Right lobe of liver (tissue), 6 donors: ENCODE results near the gene MCM8. TPM values are rescaled to one million over a fixed set of nuclear protein-coding genes. Genes with fewer than 3 reads are reported as not detected.
"Not testable (repeated sequence)": the region's sequence is repeated elsewhere in the genome, so short reads cannot be mapped to it uniquely, and the experiment has no call there.

Experiments used
- ATAC-seq, 4 donors: fragments of 200-7000 bp; cut with Tn5 transposase; one replicate each; pipeline ENCODE4 v1.9.1; 2020; ENCODE audit warnings: mild to moderate bottlenecking in 4 of 4, moderate library complexity in 4 of 4
- DNase-seq, 3 donors: peaks; one replicate each; pipeline ENCODE4 v3.0.0-alpha.2; 2020
- H3K27ac ChIP-seq, 3 donors: fragments of 200-600 bp; one replicate each; pipeline ENCODE4 v1.8.0; 2022
- H3K27me3 ChIP-seq, 2 donors: fragments of 200-600 bp; one replicate each; pipeline ENCODE4 v1.8.0; 2022
- H3K36me3 ChIP-seq, 4 donors: fragments of 200-600 bp; sonication (generic) in 1 of 4; one replicate each; pipeline versions ENCODE4 v1.5.1 to v1.8.0; 2017 to 2022; ENCODE audit warnings: control low read depth in 1 of 4
- H3K4me1 ChIP-seq, 4 donors: fragments of 200-600 bp; sonication (generic) in 1 of 4; one replicate each; pipeline versions ENCODE4 v1.5.1 to v1.8.0; 2017 to 2022; ENCODE audit warnings: control low read depth in 1 of 4
- H3K4me3 ChIP-seq, 3 donors: fragments of 200-600 bp; one replicate each; pipeline ENCODE4 v1.8.0; 2022
- H3K9me3 ChIP-seq, 4 donors: fragments of 200-600 bp; sonication (generic) in 1 of 4; one replicate each; pipeline versions ENCODE4 v1.5.1 to v1.8.0; 2017 to 2022; ENCODE audit warnings: control low read depth in 1 of 4
- CTCF ChIP-seq, 4 donors: fragments of 200-600 bp in 3 of 4; fragments of 450-650 bp in 1 of 4; IDR thresholded peaks; one replicate each; pipeline versions ENCODE4 v1.5.1 to v1.8.0; 2016 to 2022; ENCODE audit warnings: antibody characterized with exemption in 4 of 4, mild to moderate bottlenecking in 2 of 4
- POLR2A ChIP-seq: fragments of 450-650 bp; IDR thresholded peaks from one replicate; pipeline ENCODE4 v1.6.1; 2017; ENCODE audit warnings: antibody characterized with exemption, mild to moderate bottlenecking
- WGBS: methylation state at CpG from one replicate; pipeline ENCODE4 v1.1.6; 2018; ENCODE audit warnings: low coverage, low lambda C conversion rate; ENCODE audit not compliant: insufficient coverage; ENCODE audit errors: missing lambda C conversion rate; 5-methylcytosine and 5-hydroxymethylcytosine counted together
- intact Hi-C, 2 donors: fragments of 100-400 bp; cut with DNase I; formaldehyde crosslinking; loops; one replicate each; pipeline versions ENCODE4 v1.11.2 to v1.14.1; 2022
- total RNA-seq, 6 experiments: library from RNA; depleted of rRNA in 2 of 6; stranded (reverse); fragments of >200 nt in 2 of 6; fragmentation: NEBNext Ultra II Directional in 3 of 6; extraction: Animal tissue kit (Norgen Biotek cat#: 25700) in 3 of 6; gene quantifications; one replicate each; pipeline versions ENCODE4 v1.1.0 to v1.2.4, GENCODE V29; 2016 to 2023
- donor health status: DM: no; HTN: yes; CAD: no.
- donor health status: DM: no; HTN: no; CAD: no.
- donor health status: DM: no; HTN: no; CAD: no.
- donor health status: DM: no; HTN: yes; CAD: no.
- donor health status: DM: no; HTN: yes; CAD: no.

The MCM8 gene
- total RNA-seq, 6 experiments from 2014 or later: 1.4 to 2.5 (median 1.6) TPM

DNA sequence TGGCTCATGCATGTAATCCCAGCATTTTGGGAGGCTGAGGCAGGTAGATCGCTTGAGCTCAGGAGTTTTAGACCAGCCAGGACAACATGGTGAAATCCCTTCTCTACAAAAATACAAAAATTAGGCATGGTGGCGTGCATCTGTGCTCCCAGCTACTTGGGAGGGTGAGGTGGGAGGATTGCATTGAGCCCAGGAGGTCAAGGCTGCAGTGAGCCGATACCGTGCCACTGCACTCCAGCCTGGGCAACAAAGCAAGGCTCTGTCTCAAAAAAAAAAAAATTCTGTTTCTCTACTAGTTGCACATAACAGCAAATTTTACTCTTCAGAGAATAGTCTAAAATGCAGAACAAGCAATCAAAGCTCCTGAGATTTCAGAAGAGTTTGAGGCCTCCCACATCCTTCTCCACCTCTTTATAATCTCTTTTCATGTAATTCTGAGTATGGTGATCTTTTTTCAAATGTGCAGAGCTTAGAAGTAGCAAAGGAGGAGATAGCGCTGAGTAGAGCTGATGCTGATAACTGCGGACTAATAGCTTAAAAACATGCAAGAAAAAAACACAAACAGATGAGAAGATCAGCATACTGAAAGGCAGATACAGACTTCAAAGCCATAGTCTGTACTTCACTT is 80.1 kb downstream of the MCM8 start:
- no peaks in the 10 kb centered on the region for H3K4me1 ChIP-seq
- no peaks in the 10 kb centered on the region for H3K27me3 ChIP-seq
- DNase-seq (no peak), ATAC-seq (no peak)
- peaks cover 5 to 41% (median 14%) of the 10 kb centered on the region in 4 donors for H3K36me3 ChIP-seq
- no peak overlapping the region for H3K27ac ChIP-seq
- H3K4me3 ChIP-seq: no peak overlapping the region
- intact Hi-C loops: no loop called here
- TF ChIP-seq CTCF (IDR thresholded peaks at IDR 0.05) (no peak), POLR2A (no peak)
- 83% methylated on average over 6 of the region's 6 CpGs for WGBS
- H3K9me3 ChIP-seq: no peaks in the 10 kb centered on the region

GRCh38 chr20:6032907-6033306 is 82.5 kb downstream of the MCM8 start:
- H3K4me1 ChIP-seq, ATAC-seq, H3K27ac ChIP-seq, H3K9me3 ChIP-seq, intact Hi-C loops, H3K4me3 ChIP-seq, H3K27me3 ChIP-seq, DNase-seq: not testable (repeated sequence)
- 96% methylated on average over 8 of the region's 8 CpGs for WGBS
- peaks cover 5 to 59% (median 25%) of the 10 kb centered on the region in 4 donors for H3K36me3 ChIP-seq

GRCh38 chr20:6034134-6034969 is 83.9 kb downstream of the MCM8 start:
- Histone ChIP-seq H3K36me3 (peaks cover 5 to 72% (median 32%) of the 10 kb centered on the region in 4 donors), H3K27me3 (no peaks in the 10 kb centered on the region), H3K27ac (no peak overlapping the region), H3K9me3 (no peaks in the 10 kb centered on the region), H3K4me1 (no peaks in the 10 kb centered on the region), H3K4me3 (no peak overlapping the region)
- DNase-seq (no peak), ATAC-seq (peak in 1 of 4 donors; percentile 31)
- WGBS: 56% methylated on average over 2 of the region's 2 CpGs
- intact Hi-C loops: no loop called here
- TF ChIP-seq CTCF (IDR thresholded peaks at IDR 0.05): no peak
- no peak for TF ChIP-seq POLR2A

DNA sequence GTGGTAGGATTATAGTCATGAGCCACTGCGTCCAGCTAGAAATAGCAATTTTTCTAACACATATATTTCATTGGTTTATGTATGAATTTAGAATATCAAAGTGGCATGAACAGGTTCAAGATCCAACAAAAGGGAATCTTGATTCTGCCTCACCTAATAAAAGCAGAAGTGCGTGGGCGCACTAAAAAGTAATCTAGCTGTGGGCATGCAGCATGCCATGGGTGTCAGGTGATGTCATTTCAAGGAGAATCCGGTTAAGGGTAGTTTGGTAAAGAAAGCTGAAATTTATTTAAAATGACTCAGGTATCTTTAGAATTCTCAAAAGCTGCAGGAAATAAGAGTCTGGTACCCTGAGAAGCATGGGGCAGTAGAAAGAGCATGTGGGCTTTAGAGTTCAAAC is 85.8 kb downstream of the MCM8 start:
- no peak overlapping the region for H3K4me3 ChIP-seq
- H3K9me3 ChIP-seq: no peaks in the 10 kb centered on the region
- no peak overlapping the region for H3K27ac ChIP-seq
- no peaks in the 10 kb centered on the region for H3K4me1 ChIP-seq
- 96% methylated on average over 4 of the region's 4 CpGs for WGBS
- TF ChIP-seq POLR2A (no peak), CTCF (IDR thresholded peaks at IDR 0.05) (no peak)
- no peak for ATAC-seq
- intact Hi-C loops: no loop called here
- no peak for DNase-seq
- no peaks in the 10 kb centered on the region for H3K27me3 ChIP-seq
- peaks cover 5 to 91% (median 44%) of the 10 kb centered on the region in 4 donors for H3K36me3 ChIP-seq

DNA sequence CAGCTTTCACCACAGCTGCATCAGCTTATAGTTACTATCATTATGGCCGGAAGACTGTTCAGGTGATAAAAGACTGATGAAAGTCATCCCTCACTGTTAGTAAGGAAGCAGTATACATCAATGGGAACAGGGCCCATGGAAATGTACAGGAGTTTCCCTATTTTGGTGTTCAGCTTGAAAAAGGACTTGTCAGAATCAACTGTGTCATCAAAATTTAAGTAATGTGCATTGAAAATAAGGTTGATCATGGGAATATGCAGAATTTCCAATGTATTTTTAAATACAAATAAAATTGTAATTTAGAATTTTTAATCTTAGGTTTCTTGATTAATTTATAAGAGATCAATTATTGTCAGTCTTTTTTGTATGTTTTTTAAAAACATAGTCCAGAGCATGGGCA is 86.6 kb downstream of the MCM8 start:
- intact Hi-C loops: no loop called here
- H3K4me1 ChIP-seq: no peaks in the 10 kb centered on the region
- no peak for TF ChIP-seq CTCF (IDR thresholded peaks at IDR 0.05)
- no peak for TF ChIP-seq POLR2A
- no peak for ATAC-seq
- no peak overlapping the region for H3K4me3 ChIP-seq
- no peak overlapping the region for H3K27ac ChIP-seq
- 67% methylated on average over 1 of the region's 1 CpG for WGBS
- DNase-seq: no peak
- no peaks in the 10 kb centered on the region for H3K27me3 ChIP-seq
- H3K9me3 ChIP-seq: no peaks in the 10 kb centered on the region
- peaks cover 5 to 96% (median 46%) of the 10 kb centered on the region in 4 donors for H3K36me3 ChIP-seq
